Fibroblast of villous mesenchyme (primary cell): ENCODE results near the gene EYA4. TPM values are rescaled to one million over a fixed set of nuclear protein-coding genes. Genes with fewer than 3 reads are reported as not detected.

Source experiments
- DNase-seq: peaks from one replicate; pipeline ENCODE4 v3.0.0-alpha.2; 2010; ENCODE audit warnings: low read depth
- H3K4me3 ChIP-seq: 2 replicates; pipeline ENCODE4 v1.5.1; 2011; ENCODE audit warnings: low read depth, mild to moderate bottlenecking, low read length
- CTCF ChIP-seq: IDR thresholded peaks from 2 replicates; pipeline ENCODE4 v1.5.1; 2012; ENCODE audit warnings: low read depth, mild to moderate bottlenecking, low read length; ENCODE audit not compliant: insufficient read depth
- total RNA-seq: library from RNA; depleted of rRNA; stranded (reverse); fragments of >200 nt; gene quantifications from 2 replicates; pipeline ENCODE4 v1.2.3, GENCODE V29; 2012

The EYA4 gene
- total RNA-seq, 1 donor, result under 0.01 TPM

DNA sequence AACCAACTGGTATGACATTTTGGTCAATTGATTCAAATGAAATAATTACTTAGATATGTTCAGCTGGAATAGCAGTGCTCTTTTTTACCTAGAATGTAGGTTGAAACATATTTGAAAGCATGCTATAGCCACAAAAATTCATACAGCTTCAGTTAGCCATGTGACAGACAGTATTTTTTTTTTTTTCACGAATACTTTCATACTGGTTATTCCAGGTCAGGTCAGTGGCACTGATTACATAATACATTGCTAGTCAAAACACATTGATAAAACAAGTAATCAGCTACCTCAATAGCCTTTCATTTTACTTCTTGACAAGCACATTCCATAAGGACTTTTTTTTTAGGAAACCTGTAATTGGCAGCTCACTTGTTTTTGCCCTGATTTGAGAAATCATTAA lies 222.6 kb downstream of the EYA4 start:
- no peak for DNase-seq

DNA sequence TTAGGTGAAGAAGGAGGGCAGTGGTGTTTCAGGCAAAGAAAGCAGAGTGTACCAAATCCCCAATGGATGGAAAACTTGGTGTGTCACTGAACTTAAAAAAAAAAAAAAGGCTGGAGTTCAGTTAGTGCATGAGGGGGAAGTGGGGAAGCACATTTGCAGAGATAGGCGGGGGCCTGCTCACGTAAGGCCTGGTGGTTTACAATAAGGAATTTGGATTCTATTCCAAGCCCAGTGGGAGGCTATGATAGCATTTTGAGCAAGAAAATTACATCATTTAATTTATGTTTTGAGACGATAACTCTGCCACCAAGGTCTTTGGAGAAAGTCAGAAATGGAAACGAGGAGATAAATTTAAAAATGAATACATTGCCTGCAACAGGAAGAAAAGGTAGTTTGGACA lies 225.5 kb downstream of the EYA4 start:
- TF ChIP-seq CTCF, result no peak
- H3K4me3 ChIP-seq, result no peak overlapping the region
- DNase-seq, result no peak

More for the DNA sequence above, 222.6 kb downstream of the EYA4 start:
- H3K4me3 ChIP-seq, result no peak overlapping the region
- no peak for TF ChIP-seq CTCF

- no peak for TF ChIP-seq CTCF
- peak; percentile 8 for DNase-seq
- H3K4me3 ChIP-seq, result no peak overlapping the region
These were observed 226.2 kb downstream of the EYA4 start for GRCh38 chr6:133467231-133467981.

- no peak for DNase-seq
These were observed 226.8 kb downstream of the EYA4 start for GRCh38 chr6:133467982-133468380.

GRCh38 chr6:133468591-133468990 lies 227.4 kb downstream of the EYA4 start:
- H3K4me3 ChIP-seq, result no peak overlapping the region
- no peak for DNase-seq
- TF ChIP-seq CTCF, result no peak

More at GRCh38 chr6:133467982-133468380, 226.8 kb downstream of the EYA4 start:
- no peak overlapping the region for H3K4me3 ChIP-seq
- no peak for TF ChIP-seq CTCF

DNA sequence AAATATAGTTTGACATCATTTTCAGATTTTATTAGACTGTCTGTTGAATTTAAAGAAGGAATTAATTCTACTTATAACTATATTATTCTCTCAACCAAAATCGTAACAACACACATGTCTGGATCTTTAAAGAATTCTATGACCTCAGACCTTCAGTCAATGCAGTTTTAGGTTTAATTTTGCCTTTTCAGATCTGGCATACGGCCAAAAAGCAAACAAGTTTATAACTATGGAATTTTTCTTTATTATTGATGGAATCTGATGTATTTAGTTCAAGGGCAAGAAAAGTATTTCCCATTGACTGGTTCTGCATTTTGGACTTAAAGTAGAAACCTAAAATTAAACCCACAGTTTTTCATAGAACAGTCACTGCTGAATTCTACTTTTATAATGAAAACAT lies 233.4 kb downstream of the EYA4 start:
- no peak overlapping the region for H3K4me3 ChIP-seq
- no peak for TF ChIP-seq CTCF
- DNase-seq, result no peak

- H3K4me3 ChIP-seq, result no peak overlapping the region
- DNase-seq, result no peak
- no peak for TF ChIP-seq CTCF
These were observed 237.5 kb downstream of the EYA4 start for GRCh38 chr6:133478673-133479072.
